ENCODE measurements around the gene KIDINS220.

Gene KIDINS220

DNA sequence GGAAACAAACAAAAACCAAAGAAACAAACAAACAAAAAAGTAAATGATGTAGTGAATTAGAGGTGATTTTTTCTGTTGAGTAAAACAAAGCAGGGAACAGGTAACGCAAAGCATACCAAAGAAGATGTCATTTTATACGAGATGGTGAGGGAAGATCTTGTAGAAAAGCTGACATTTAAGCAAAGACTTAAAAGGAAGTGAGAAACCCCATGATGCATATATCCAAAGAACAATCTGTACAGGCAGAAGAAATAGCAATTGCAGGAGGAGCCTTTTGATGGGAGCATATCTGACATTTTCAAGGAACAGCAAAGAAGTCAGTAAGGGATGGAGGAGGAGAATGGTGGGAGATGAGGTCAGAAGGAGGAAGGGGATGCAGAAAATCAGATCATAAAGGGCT is 63.0 kb downstream of the KIDINS220 start:
- TF ChIP-seq NFIC (IDR thresholded peaks at IDR 0.05) (no peak), TCF12 (IDR thresholded peaks at IDR 0.05; ENCODE audit: low read depth) (no peak), EP300 (IDR thresholded peaks at IDR 0.05; ENCODE audit: borderline replicate concordance) (no peak), RAD21 (IDR thresholded peaks at IDR 0.05; ENCODE audit: low read depth) (no peak), CEBPB (IDR thresholded peaks at IDR 0.05) (no peak), CREB1 (IDR thresholded peaks at IDR 0.05; ENCODE audit: low read depth) (no peak), EGR1 (IDR thresholded peaks at IDR 0.05) (no peak), FOXM1 (IDR thresholded peaks at IDR 0.05; ENCODE audit: borderline replicate concordance, low read depth) (no peak), TAF1 (IDR thresholded peaks at IDR 0.05; ENCODE audit: low read depth) (no peak), YY1 (IDR thresholded peaks at IDR 0.05; ENCODE audit: low read depth) (no peak), ZBTB7A (IDR thresholded peaks at IDR 0.05; ENCODE audit: low read depth) (no peak), TEAD4 (IDR thresholded peaks at IDR 0.05) (no peak)
- TF ChIP-seq, protein P1, sequence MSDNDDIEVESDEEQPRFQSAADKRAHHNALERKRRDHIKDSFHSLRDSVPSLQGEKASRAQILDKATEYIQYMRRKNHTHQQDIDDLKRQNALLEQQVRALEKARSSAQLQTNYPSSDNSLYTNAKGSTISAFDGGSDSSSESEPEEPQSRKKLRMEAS (IDR thresholded peaks at IDR 0.05), result no peak
- TF ChIP-seq, protein P2, sequence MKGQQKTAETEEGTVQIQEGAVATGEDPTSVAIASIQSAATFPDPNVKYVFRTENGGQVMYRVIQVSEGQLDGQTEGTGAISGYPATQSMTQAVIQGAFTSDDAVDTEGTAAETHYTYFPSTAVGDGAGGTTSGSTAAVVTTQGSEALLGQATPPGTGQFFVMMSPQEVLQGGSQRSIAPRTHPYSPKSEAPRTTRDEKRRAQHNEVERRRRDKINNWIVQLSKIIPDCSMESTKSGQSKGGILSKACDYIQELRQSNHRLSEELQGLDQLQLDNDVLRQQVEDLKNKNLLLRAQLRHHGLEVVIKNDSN (IDR thresholded peaks at IDR 0.05), result no peak
- TF ChIP-seq, protein P3, sequence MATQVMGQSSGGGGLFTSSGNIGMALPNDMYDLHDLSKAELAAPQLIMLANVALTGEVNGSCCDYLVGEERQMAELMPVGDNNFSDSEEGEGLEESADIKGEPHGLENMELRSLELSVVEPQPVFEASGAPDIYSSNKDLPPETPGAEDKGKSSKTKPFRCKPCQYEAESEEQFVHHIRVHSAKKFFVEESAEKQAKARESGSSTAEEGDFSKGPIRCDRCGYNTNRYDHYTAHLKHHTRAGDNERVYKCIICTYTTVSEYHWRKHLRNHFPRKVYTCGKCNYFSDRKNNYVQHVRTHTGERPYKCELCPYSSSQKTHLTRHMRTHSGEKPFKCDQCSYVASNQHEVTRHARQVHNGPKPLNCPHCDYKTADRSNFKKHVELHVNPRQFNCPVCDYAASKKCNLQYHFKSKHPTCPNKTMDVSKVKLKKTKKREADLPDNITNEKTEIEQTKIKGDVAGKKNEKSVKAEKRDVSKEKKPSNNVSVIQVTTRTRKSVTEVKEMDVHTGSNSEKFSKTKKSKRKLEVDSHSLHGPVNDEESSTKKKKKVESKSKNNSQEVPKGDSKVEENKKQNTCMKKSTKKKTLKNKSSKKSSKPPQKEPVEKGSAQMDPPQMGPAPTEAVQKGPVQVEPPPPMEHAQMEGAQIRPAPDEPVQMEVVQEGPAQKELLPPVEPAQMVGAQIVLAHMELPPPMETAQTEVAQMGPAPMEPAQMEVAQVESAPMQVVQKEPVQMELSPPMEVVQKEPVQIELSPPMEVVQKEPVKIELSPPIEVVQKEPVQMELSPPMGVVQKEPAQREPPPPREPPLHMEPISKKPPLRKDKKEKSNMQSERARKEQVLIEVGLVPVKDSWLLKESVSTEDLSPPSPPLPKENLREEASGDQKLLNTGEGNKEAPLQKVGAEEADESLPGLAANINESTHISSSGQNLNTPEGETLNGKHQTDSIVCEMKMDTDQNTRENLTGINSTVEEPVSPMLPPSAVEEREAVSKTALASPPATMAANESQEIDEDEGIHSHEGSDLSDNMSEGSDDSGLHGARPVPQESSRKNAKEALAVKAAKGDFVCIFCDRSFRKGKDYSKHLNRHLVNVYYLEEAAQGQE (IDR thresholded peaks at IDR 0.05; ENCODE audit: low read depth), result no peak

GRCh38 chr2:8767324-8767723 is 70.1 kb downstream of the KIDINS220 start:
- no peak for TF ChIP-seq TEAD4 (IDR thresholded peaks at IDR 0.05)
- no peak for TF ChIP-seq EP300 (IDR thresholded peaks at IDR 0.05; ENCODE audit: borderline replicate concordance)
- TF ChIP-seq CREB1 (IDR thresholded peaks at IDR 0.05; ENCODE audit: low read depth), result no peak
- TF ChIP-seq TCF12 (IDR thresholded peaks at IDR 0.05; ENCODE audit: low read depth), result no peak

DNA sequence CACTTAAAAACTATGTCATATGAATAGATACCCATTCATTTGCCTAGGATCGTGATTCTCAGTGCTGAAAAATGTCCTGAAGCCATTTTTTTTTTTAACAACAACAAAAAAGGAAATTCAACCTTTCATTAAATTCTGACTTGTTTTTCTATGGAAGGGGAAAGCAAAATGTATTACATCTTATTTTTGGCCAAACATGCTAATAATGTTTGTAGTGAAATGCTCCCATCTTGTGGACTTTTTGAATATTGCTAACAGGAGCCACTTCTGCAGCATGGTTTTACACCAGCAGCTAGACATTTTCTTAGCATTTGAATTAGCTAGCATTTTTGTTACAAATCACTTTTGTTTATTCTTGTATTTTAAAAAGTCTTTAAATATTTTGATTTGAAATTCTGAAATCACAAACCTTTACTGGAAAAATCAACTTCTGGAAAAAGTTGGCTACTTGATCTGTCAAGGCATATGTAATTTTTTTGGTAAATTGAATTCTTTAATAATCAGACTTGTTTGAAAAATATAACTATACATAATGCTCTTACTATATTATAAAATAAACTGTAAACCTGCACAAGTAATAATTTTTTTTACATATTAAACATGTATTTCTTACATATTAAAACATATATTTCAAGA is 75.8 kb downstream of the KIDINS220 start:
- peak; percentile 37 for TF ChIP-seq RAD21 (IDR thresholded peaks at IDR 0.05; ENCODE audit: low read depth)
- TF ChIP-seq TEAD4 (IDR thresholded peaks at IDR 0.05), result no peak

DNA sequence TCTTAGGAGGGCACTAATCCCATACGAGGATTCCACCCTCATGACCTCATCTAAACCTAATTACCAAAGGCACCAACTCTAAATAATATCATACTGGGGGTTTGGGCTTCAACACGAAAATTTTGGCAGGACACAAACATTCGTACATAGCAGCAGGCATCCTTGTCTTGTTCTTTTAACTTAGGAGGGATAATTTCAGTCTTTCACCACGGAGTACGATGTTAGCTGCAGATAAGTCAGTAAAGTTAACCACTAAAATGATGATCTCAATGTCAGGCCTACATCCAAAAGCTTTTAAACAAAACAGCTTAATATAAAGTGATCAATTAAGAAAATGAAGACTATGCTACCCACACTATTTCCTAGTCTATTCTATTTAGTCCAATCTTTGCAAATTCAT is 80.7 kb downstream of the KIDINS220 start:
- TF ChIP-seq TCF12 (IDR thresholded peaks at IDR 0.05; ENCODE audit: low read depth), result no peak
- no peak for TF ChIP-seq FOXM1 (IDR thresholded peaks at IDR 0.05; ENCODE audit: borderline replicate concordance, low read depth)
- no peak for TF ChIP-seq ZBTB7A (IDR thresholded peaks at IDR 0.05; ENCODE audit: low read depth)
- TF ChIP-seq CREB1 (IDR thresholded peaks at IDR 0.05; ENCODE audit: low read depth), result no peak
- no peak for TF ChIP-seq TEAD4 (IDR thresholded peaks at IDR 0.05)
- TF ChIP-seq NFIC (IDR thresholded peaks at IDR 0.05), result no peak
- TF ChIP-seq, protein P2 (IDR thresholded peaks at IDR 0.05), result no peak
- TF ChIP-seq, protein P1 (IDR thresholded peaks at IDR 0.05), result no peak
- TF ChIP-seq RAD21 (IDR thresholded peaks at IDR 0.05; ENCODE audit: low read depth), result no peak
- TF ChIP-seq EGR1 (IDR thresholded peaks at IDR 0.05), result no peak
- no peak for TF ChIP-seq EP300 (IDR thresholded peaks at IDR 0.05; ENCODE audit: borderline replicate concordance)
- no peak for TF ChIP-seq YY1 (IDR thresholded peaks at IDR 0.05; ENCODE audit: low read depth)
- TF ChIP-seq TAF1 (IDR thresholded peaks at IDR 0.05; ENCODE audit: low read depth), result no peak
- no peak for TF ChIP-seq CEBPB (IDR thresholded peaks at IDR 0.05)
- TF ChIP-seq, protein P3 (IDR thresholded peaks at IDR 0.05; ENCODE audit: low read depth), result no peak

GRCh38 chr2:8756230-8756629 is 81.2 kb downstream of the KIDINS220 start:
- TF ChIP-seq EP300 (IDR thresholded peaks at IDR 0.05; ENCODE audit: borderline replicate concordance), result no peak
- no peak for TF ChIP-seq CREB1 (IDR thresholded peaks at IDR 0.05; ENCODE audit: low read depth)
- no peak for TF ChIP-seq YY1 (IDR thresholded peaks at IDR 0.05; ENCODE audit: low read depth)
- no peak for TF ChIP-seq FOXM1 (IDR thresholded peaks at IDR 0.05; ENCODE audit: borderline replicate concordance, low read depth)
- TF ChIP-seq RAD21 (IDR thresholded peaks at IDR 0.05; ENCODE audit: low read depth), result no peak
- no peak for TF ChIP-seq TCF12 (IDR thresholded peaks at IDR 0.05; ENCODE audit: low read depth)
- TF ChIP-seq, protein P3 (IDR thresholded peaks at IDR 0.05; ENCODE audit: low read depth), result no peak
- TF ChIP-seq, protein P2 (IDR thresholded peaks at IDR 0.05), result no peak

Measured in Ishikawa (cell line).